Common myeloid progenitor, CD34-positive (primary cell): ENCODE measurements around the gene ALK.
A peak's percentile ranks its signal among the peaks of the same experiment; 100 is the strongest.

Source experiments
- CTCF ChIA-PET: fragments of 350-600 bp; sonication (Branson Sonifier 250); formaldehyde crosslinking; loops from one replicate; lab custom pipeline; 2021; ENCODE audit warnings: antibody characterized with exemption; lab: Charles Lee
- POLR2A ChIA-PET: fragments of 350-600 bp; sonication (Branson Sonifier 250); formaldehyde crosslinking; loops from one replicate; lab custom pipeline; 2021; ENCODE audit warnings: antibody characterized with exemption; lab: Charles Lee
- DNase-seq, 3 donors: peaks; one replicate each; pipeline versions ENCODE4 v3.0.0 to v3.0.0-alpha.2; 2013
- H3K27ac ChIP-seq, 2 experiments: 1 replicate in 1 of 2; 2 replicates in 1 of 2; pipeline ENCODE4 v1.7.0; 2013; ENCODE audit warnings: inconsistent platforms in 2 of 2, low read length in 2 of 2, mild to moderate bottlenecking in 2 of 2, low read depth in 1 of 2, moderate library complexity in 1 of 2; ENCODE audit not compliant: severe bottlenecking in 2 of 2, insufficient read depth in 1 of 2, poor library complexity in 1 of 2
- H3K27me3 ChIP-seq, 5 experiments: replicated peaks in 2 of 5; 1 replicate in 3 of 5; 2 replicates in 2 of 5; pipeline versions ENCODE4 v1.6.1 to v1.7.0; 2013; ENCODE audit warnings: low read length in 4 of 5, mild to moderate bottlenecking in 2 of 5, moderate library complexity in 2 of 5, inconsistent platforms in 1 of 5; ENCODE audit not compliant: insufficient read depth in 5 of 5, control insufficient read depth in 4 of 5
- H3K36me3 ChIP-seq, 4 experiments: 1 replicate in 2 of 4; 2 replicates in 2 of 4; pipeline versions ENCODE4 v1.6.1 to v1.7.0; 2013; ENCODE audit warnings: low read length in 3 of 4, control low read depth in 1 of 4, mild to moderate bottlenecking in 1 of 4; ENCODE audit not compliant: control insufficient read depth in 4 of 4, insufficient read depth in 4 of 4
- H3K4me1 ChIP-seq, 4 experiments: 1 replicate in 3 of 4; 2 replicates in 1 of 4; pipeline versions ENCODE4 v1.6.1 to v1.7.1; 2013; ENCODE audit warnings: low read length in 3 of 4, mild to moderate bottlenecking in 3 of 4, control low read depth in 1 of 4, inconsistent platforms in 1 of 4, moderate library complexity in 1 of 4; ENCODE audit not compliant: control insufficient read depth in 4 of 4, insufficient read depth in 4 of 4; ENCODE audit errors: control extremely low read depth in 1 of 4
- H3K4me3 ChIP-seq, 7 experiments: 1 replicate in 4 of 7; 2 replicates in 3 of 7; pipeline versions ENCODE4 v1.5.1 to v1.7.0; 2013; ENCODE audit warnings: mild to moderate bottlenecking in 7 of 7, low read length in 6 of 7, moderate library complexity in 6 of 7, inconsistent platforms in 2 of 7, low read depth in 2 of 7, control low read depth in 1 of 7; ENCODE audit not compliant: insufficient read depth in 4 of 7, control insufficient read depth in 1 of 7; ENCODE audit errors: extremely low read depth in 1 of 7
- H3K9me3 ChIP-seq, 5 experiments: 1 replicate in 4 of 5; 2 replicates in 1 of 5; pipeline versions ENCODE4 v1.6.1 to v1.7.1; 2013; ENCODE audit warnings: low read length in 4 of 5, mild to moderate bottlenecking in 2 of 5, inconsistent platforms in 1 of 5, low read depth in 1 of 5, moderate library complexity in 1 of 5; ENCODE audit not compliant: control insufficient read depth in 4 of 5, insufficient read depth in 2 of 5; ENCODE audit errors: control extremely low read depth in 1 of 5
- WGBS: methylation state at CpG from one replicate; pipeline ENCODE4 v1.1.5; 2013; ENCODE audit not compliant: insufficient coverage; 5-methylcytosine and 5-hydroxymethylcytosine counted together

Gene ALK

GRCh38 chr2:29848566-29849310 lies 72.6 kb downstream of the ALK start:
- 63% methylated on average over 11 of the region's 12 CpGs for WGBS
- Histone ChIP-seq H3K4me1 (peaks cover 2 to 14% (median 11%) of the 10 kb centered on the region in 4 experiments), H3K4me3 (no peak overlapping the region), H3K9me3 (no peaks in the 10 kb centered on the region), H3K36me3 (no peaks in the 10 kb centered on the region), H3K27ac (no peak overlapping the region), H3K27me3 (no peaks in the 10 kb centered on the region)
- no peak for DNase-seq
- POLR2A ChIA-PET: no interaction called here
- CTCF ChIA-PET: interaction anchor here (0.7 kb wide), 1 partner anchor 553 kb away, joined by 3 read pairs; no protein-coding TSS in a partner anchor

- no peak for DNase-seq
- Histone ChIP-seq H3K27ac (no peak overlapping the region), H3K4me3 (no peak overlapping the region), H3K9me3 (no peaks in the 10 kb centered on the region), H3K4me1 (peaks cover 2 to 14% (median 11%) of the 10 kb centered on the region in 4 experiments), H3K36me3 (no peaks in the 10 kb centered on the region), H3K27me3 (peaks cover 0 to under 1% (median 0%) of the 10 kb centered on the region in 5 experiments)
- WGBS: 96% methylated on average over 4 of the region's 6 CpGs
- CTCF ChIA-PET: interaction anchor here (0.7 to 1.4 kb wide), 2 partner anchors 551 to 552 kb away, joined by 3 to 5 read pairs; no protein-coding TSS in a partner anchor
- POLR2A ChIA-PET: no interaction called here
Observed at GRCh38 chr2:29847886-29848285, 73.5 kb downstream of the ALK start.

- CTCF ChIA-PET: interaction anchor here (1.4 to 1.5 kb wide), 2 partner anchors 536 to 886 kb away, joined by 3 to 4 read pairs; no protein-coding TSS in a partner anchor
- WGBS: 100% methylated on average over 3 of the region's 3 CpGs
- POLR2A ChIA-PET: interaction anchor here (0.6 kb wide), 1 partner anchor 51 kb away, joined by 11 read pairs; no protein-coding TSS in a partner anchor
Observed at GRCh38 chr2:29844713-29845326, 76.6 kb downstream of the ALK start.

GRCh38 chr2:29841386-29842004 lies 79.9 kb downstream of the ALK start:
- Histone ChIP-seq H3K9me3 (peaks cover 0 to 9% (median 4%) of the 10 kb centered on the region in 5 experiments), H3K27me3 (peaks cover 0 to 4% (median 0%) of the 10 kb centered on the region in 5 experiments), H3K4me3 (no peak overlapping the region), H3K36me3 (no peaks in the 10 kb centered on the region), H3K27ac (no peak overlapping the region), H3K4me1 (no peaks in the 10 kb centered on the region)
- peak; percentile 28 to 50 (median 37) for DNase-seq
- POLR2A ChIA-PET: no interaction called here
- CTCF ChIA-PET: interaction anchor here (0.9 to 1.7 kb wide), 8 partner anchors 9 to 602 kb away, joined by 3 to 9 read pairs (median 4); no protein-coding TSS in a partner anchor
- WGBS: 58% methylated on average over 5 of the region's 6 CpGs

More at GRCh38 chr2:29844713-29845326, 76.6 kb downstream of the ALK start:
- Histone ChIP-seq H3K9me3 (no peaks in the 10 kb centered on the region), H3K36me3 (no peaks in the 10 kb centered on the region), H3K27me3 (peaks cover 0 to 4% (median 0%) of the 10 kb centered on the region in 5 experiments), H3K4me3 (no peak overlapping the region), H3K4me1 (peaks cover 2 to 14% (median 11%) of the 10 kb centered on the region in 4 experiments), H3K27ac (no peak overlapping the region)
- no peak for DNase-seq

- Histone ChIP-seq H3K4me1 (no peaks in the 10 kb centered on the region), H3K4me3 (no peak overlapping the region), H3K36me3 (no peaks in the 10 kb centered on the region), H3K27ac (no peak overlapping the region), H3K9me3 (peaks cover 0 to 10% (median 7%) of the 10 kb centered on the region in 5 experiments), H3K27me3 (peaks cover 0 to 4% (median 0%) of the 10 kb centered on the region in 5 experiments)
- WGBS: 100% methylated on average over 3 of the region's 4 CpGs
- DNase-seq: no peak
- POLR2A ChIA-PET: no interaction called here
- CTCF ChIA-PET: interaction anchor here (1.0 kb wide), 1 partner anchor 529 kb away, joined by 4 read pairs; no protein-coding TSS in a partner anchor
Observed at GRCh38 chr2:29839306-29839705, 82.1 kb downstream of the ALK start.

- Histone ChIP-seq H3K9me3 (peaks cover 0 to 10% (median 7%) of the 10 kb centered on the region in 5 experiments), H3K27ac (no peak overlapping the region), H3K36me3 (no peaks in the 10 kb centered on the region), H3K4me3 (no peak overlapping the region), H3K4me1 (no peaks in the 10 kb centered on the region), H3K27me3 (peaks cover 0 to 4% (median 0%) of the 10 kb centered on the region in 5 experiments)
- DNase-seq: no peak
- ChIA-PET POLR2A (no interaction called here), CTCF (interaction anchor here (1.1 kb wide), 1 partner anchor 529 kb away, joined by 3 read pairs; no protein-coding TSS in a partner anchor)
Observed at GRCh38 chr2:29837925-29838324, 83.5 kb downstream of the ALK start.
